ENCODE measurements around the gene CTAGE9.

The CTAGE9 gene

DNA sequence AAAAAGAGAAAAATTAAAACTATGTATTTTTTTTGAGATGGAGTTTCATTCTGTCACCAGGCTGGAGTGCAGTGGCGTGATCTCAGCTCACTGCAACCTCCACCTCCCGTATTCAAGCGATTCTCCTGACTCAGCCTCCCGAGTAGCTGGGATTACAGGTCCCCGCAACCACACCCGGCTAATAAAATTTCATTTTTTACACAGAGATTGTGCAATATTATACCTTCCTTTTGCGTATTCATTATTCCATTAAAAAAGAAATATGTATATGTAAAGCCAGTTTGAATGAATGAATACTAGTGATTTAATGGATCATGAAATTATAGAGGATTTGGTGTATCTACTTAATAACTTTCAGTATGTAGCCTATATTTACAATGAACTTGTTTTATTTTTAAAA is 38.2 kb upstream of the CTAGE9 start:
- no peaks in the 10 kb centered on the region for H3F3A ChIP-seq (ENCODE audit: insufficient read depth, low read length)
- H3K36me3 ChIP-seq (ENCODE audit: insufficient read depth, low read length): no peaks in the 10 kb centered on the region
- no peaks in the 10 kb centered on the region for H3K9me2 ChIP-seq (ENCODE audit: low read depth, low read length)
- no peaks in the 10 kb centered on the region for H4K20me1 ChIP-seq (ENCODE audit: insufficient read depth, low read length)
- H3K27ac ChIP-seq (ENCODE audit: low read depth, low read length, poor library complexity, severe bottlenecking): no peak overlapping the region
- no peak overlapping the region for H3K9ac ChIP-seq (ENCODE audit: low read length)
- no peak overlapping the region for H2AFZ ChIP-seq (ENCODE audit: low read length)
- no peak overlapping the region for H3K4me3 ChIP-seq (ENCODE audit: low read depth, low read length, poor library complexity, severe bottlenecking)
- no peaks in the 10 kb centered on the region for H3K27me3 ChIP-seq (ENCODE audit: insufficient read depth, low read length)
- TF ChIP-seq CTCF (IDR thresholded peaks at IDR 0.05; ENCODE audit: low read length): no peak
- TF ChIP-seq EZH2 (IDR thresholded peaks at IDR 0.05; ENCODE audit: borderline replicate concordance, low read length): no peak
- no peaks in the 10 kb centered on the region for H3K4me1 ChIP-seq (ENCODE audit: insufficient read depth, low read length, severe bottlenecking)
- H3K9me3 ChIP-seq (ENCODE audit: low read length): no peaks in the 10 kb centered on the region
- no peak overlapping the region for H3K4me2 ChIP-seq (ENCODE audit: low read length)
- H3K79me2 ChIP-seq (ENCODE audit: insufficient read depth, low read length): no peaks in the 10 kb centered on the region

- no peak overlapping the region for H3K9ac ChIP-seq (ENCODE audit: low read length)
- no peaks in the 10 kb centered on the region for H3K79me2 ChIP-seq (ENCODE audit: insufficient read depth, low read length)
- no peaks in the 10 kb centered on the region for H3F3A ChIP-seq (ENCODE audit: insufficient read depth, low read length)
- no peak overlapping the region for H2AFZ ChIP-seq (ENCODE audit: low read length)
- TF ChIP-seq EZH2 (IDR thresholded peaks at IDR 0.05; ENCODE audit: borderline replicate concordance, low read length): no peak
- no peak for TF ChIP-seq CTCF (IDR thresholded peaks at IDR 0.05; ENCODE audit: low read length)
- no peaks in the 10 kb centered on the region for H3K9me3 ChIP-seq (ENCODE audit: low read length)
- H3K36me3 ChIP-seq (ENCODE audit: insufficient read depth, low read length): no peaks in the 10 kb centered on the region
- H3K4me1 ChIP-seq (ENCODE audit: insufficient read depth, low read length, severe bottlenecking): no peaks in the 10 kb centered on the region
- no peak overlapping the region for H3K27ac ChIP-seq (ENCODE audit: low read depth, low read length, poor library complexity, severe bottlenecking)
- no peaks in the 10 kb centered on the region for H3K9me2 ChIP-seq (ENCODE audit: low read depth, low read length)
- no peak overlapping the region for H3K4me2 ChIP-seq (ENCODE audit: low read length)
- H3K27me3 ChIP-seq (ENCODE audit: insufficient read depth, low read length): no peaks in the 10 kb centered on the region
- H4K20me1 ChIP-seq (ENCODE audit: insufficient read depth, low read length): no peaks in the 10 kb centered on the region
- H3K4me3 ChIP-seq (ENCODE audit: low read depth, low read length, poor library complexity, severe bottlenecking): no peak overlapping the region
Observed at GRCh38 chr6:131747821-131748353, 37.1 kb upstream of the CTAGE9 start.

GRCh38 chr6:131745476-131745875 is 34.7 kb upstream of the CTAGE9 start:
- H3K4me2 ChIP-seq (ENCODE audit: low read length): no peak overlapping the region
- no peak overlapping the region for H3K9ac ChIP-seq (ENCODE audit: low read length)
- TF ChIP-seq EZH2 (IDR thresholded peaks at IDR 0.05; ENCODE audit: borderline replicate concordance, low read length): no peak
- no peak for TF ChIP-seq CTCF (IDR thresholded peaks at IDR 0.05; ENCODE audit: low read length)
- no peaks in the 10 kb centered on the region for H3F3A ChIP-seq (ENCODE audit: insufficient read depth, low read length)
- no peak overlapping the region for H3K4me3 ChIP-seq (ENCODE audit: low read depth, low read length, poor library complexity, severe bottlenecking)
- no peak overlapping the region for H3K27ac ChIP-seq (ENCODE audit: low read depth, low read length, poor library complexity, severe bottlenecking)
- no peak overlapping the region for H2AFZ ChIP-seq (ENCODE audit: low read length)
- no peaks in the 10 kb centered on the region for H3K4me1 ChIP-seq (ENCODE audit: insufficient read depth, low read length, severe bottlenecking)
- H4K20me1 ChIP-seq (ENCODE audit: insufficient read depth, low read length): no peaks in the 10 kb centered on the region
- no peaks in the 10 kb centered on the region for H3K79me2 ChIP-seq (ENCODE audit: insufficient read depth, low read length)
- no peaks in the 10 kb centered on the region for H3K9me3 ChIP-seq (ENCODE audit: low read length)
- H3K36me3 ChIP-seq (ENCODE audit: insufficient read depth, low read length): no peaks in the 10 kb centered on the region
- no peaks in the 10 kb centered on the region for H3K9me2 ChIP-seq (ENCODE audit: low read depth, low read length)
- H3K27me3 ChIP-seq (ENCODE audit: insufficient read depth, low read length): no peaks in the 10 kb centered on the region

All from OCI-LY1 (cell line).